ENCODE results near the gene ADPRH. TPM values are rescaled to one million over a fixed set of nuclear protein-coding genes. Genes with fewer than 3 reads are reported as not detected.
A peak's percentile ranks its signal among the peaks of the same experiment; 100 is the strongest.

Gene ADPRH
- total RNA-seq, 1 experiment from 2014 or later: 3.6 TPM

GRCh38 chr3:119624002-119624720, 44.9 kb downstream of the ADPRH start:
- peaks cover 5% of the 10 kb centered on the region; the same call in 1 of the 2 replicates for H3K9me3 Mint-ChIP-seq
- no peak overlapping the region for H3K4me3 Mint-ChIP-seq
- TF ChIP-seq, protein P1, sequence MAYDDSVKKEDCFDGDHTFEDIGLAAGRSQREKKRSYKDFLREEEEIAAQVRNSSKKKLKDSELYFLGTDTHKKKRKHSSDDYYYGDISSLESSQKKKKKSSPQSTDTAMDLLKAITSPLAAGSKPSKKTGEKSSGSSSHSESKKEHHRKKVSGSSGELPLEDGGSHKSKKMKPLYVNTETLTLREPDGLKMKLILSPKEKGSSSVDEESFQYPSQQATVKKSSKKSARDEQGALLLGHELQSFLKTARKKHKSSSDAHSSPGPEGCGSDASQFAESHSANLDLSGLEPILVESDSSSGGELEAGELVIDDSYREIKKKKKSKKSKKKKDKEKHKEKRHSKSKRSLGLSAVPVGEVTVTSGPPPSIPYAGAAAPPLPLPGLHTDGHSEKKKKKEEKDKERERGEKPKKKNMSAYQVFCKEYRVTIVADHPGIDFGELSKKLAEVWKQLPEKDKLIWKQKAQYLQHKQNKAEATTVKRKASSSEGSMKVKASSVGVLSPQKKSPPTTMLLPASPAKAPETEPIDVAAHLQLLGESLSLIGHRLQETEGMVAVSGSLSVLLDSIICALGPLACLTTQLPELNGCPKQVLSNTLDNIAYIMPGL (CRISPR knock-in tag; IDR thresholded peaks at IDR 0.05): no peak
- TF ChIP-seq CREB1 (CRISPR knock-in tag; IDR thresholded peaks at IDR 0.05) (no peak), ZNF232 (CRISPR knock-in tag; IDR thresholded peaks at IDR 0.05) (no peak), ZNF281 (CRISPR knock-in tag; IDR thresholded peaks at IDR 0.05) (no peak), NR1H2 (CRISPR knock-in tag; IDR thresholded peaks at IDR 0.05) (no peak), ZNF396 (CRISPR knock-in tag; IDR thresholded peaks at IDR 0.05; ENCODE audit: borderline replicate concordance) (no peak)
- TF ChIP-seq, protein P2, sequence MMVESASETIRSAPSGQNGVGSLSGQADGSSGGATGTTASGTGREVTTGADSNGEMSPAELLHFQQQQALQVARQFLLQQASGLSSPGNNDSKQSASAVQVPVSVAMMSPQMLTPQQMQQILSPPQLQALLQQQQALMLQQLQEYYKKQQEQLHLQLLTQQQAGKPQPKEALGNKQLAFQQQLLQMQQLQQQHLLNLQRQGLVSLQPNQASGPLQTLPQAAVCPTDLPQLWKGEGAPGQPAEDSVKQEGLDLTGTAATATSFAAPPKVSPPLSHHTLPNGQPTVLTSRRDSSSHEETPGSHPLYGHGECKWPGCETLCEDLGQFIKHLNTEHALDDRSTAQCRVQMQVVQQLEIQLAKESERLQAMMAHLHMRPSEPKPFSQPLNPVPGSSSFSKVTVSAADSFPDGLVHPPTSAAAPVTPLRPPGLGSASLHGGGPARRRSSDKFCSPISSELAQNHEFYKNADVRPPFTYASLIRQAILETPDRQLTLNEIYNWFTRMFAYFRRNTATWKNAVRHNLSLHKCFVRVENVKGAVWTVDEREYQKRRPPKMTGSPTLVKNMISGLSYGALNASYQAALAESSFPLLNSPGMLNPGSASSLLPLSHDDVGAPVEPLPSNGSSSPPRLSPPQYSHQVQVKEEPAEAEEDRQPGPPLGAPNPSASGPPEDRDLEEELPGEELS (CRISPR knock-in tag; IDR thresholded peaks at IDR 0.05): no peak
- no peaks in the 10 kb centered on the region; the same call in none of the 2 replicates for H3K27me3 Mint-ChIP-seq (ENCODE audit: low read depth)
- H3K36me3 Mint-ChIP-seq: no peaks in the 10 kb centered on the region; the same call in 1 of the 2 replicates
- peaks cover 20% of the 10 kb centered on the region for H3K4me1 Mint-ChIP-seq
- POLR2A ChIA-PET: no interaction called here
- DNase-seq (ENCODE audit: low spot score): no peak
- ATAC-seq: no peak
- no peak overlapping the region for H3K27ac Mint-ChIP-seq
- CTCF ChIA-PET: no interaction called here

- H3K4me3 Mint-ChIP-seq: no peak overlapping the region
- ATAC-seq (peak; percentile 29), DNase-seq (ENCODE audit: low spot score) (no peak)
- H3K27me3 Mint-ChIP-seq (ENCODE audit: low read depth): no peaks in the 10 kb centered on the region; the same call in 1 of the 2 replicates
- ChIA-PET POLR2A (no interaction called here), CTCF (no interaction called here)
- peaks cover 5% of the 10 kb centered on the region; the same call in 1 of the 2 replicates for H3K9me3 Mint-ChIP-seq
- no peaks in the 10 kb centered on the region; the same call in 1 of the 2 replicates for H3K36me3 Mint-ChIP-seq
- TF ChIP-seq TCF7 (CRISPR knock-in tag; IDR thresholded peaks at IDR 0.05; ENCODE audit: low read depth) (no peak), ZNF396 (CRISPR knock-in tag; IDR thresholded peaks at IDR 0.05; ENCODE audit: borderline replicate concordance) (no peak)
- no peak overlapping the region for H3K27ac Mint-ChIP-seq
- peaks cover 20% of the 10 kb centered on the region for H3K4me1 Mint-ChIP-seq
These were observed 46.3 kb downstream of the ADPRH start for GRCh38 chr3:119625451-119626153.

GRCh38 chr3:119626196-119626595, 46.9 kb downstream of the ADPRH start:
- ATAC-seq (no peak), DNase-seq (ENCODE audit: low spot score) (no peak)
- peaks cover 20% of the 10 kb centered on the region for H3K4me1 Mint-ChIP-seq
- no peak overlapping the region for H3K4me3 Mint-ChIP-seq
- H3K36me3 Mint-ChIP-seq: no peaks in the 10 kb centered on the region; the same call in 1 of the 2 replicates
- no peaks in the 10 kb centered on the region; the same call in 1 of the 2 replicates for H3K27me3 Mint-ChIP-seq (ENCODE audit: low read depth)
- peaks cover 5% of the 10 kb centered on the region; the same call in 1 of the 2 replicates for H3K9me3 Mint-ChIP-seq
- H3K27ac Mint-ChIP-seq: no peak overlapping the region
- ChIA-PET CTCF (interaction anchor here (0.9 kb wide), 1 partner anchor 10 kb away, joined by 3 read pairs; no protein-coding TSS in a partner anchor), POLR2A (no interaction called here)
- TF ChIP-seq ZNF281 (CRISPR knock-in tag; IDR thresholded peaks at IDR 0.05): no peak
- TF ChIP-seq ERG (CRISPR knock-in tag; IDR thresholded peaks at IDR 0.05): no peak
- TF ChIP-seq ZSCAN18 (CRISPR knock-in tag; IDR thresholded peaks at IDR 0.05): no peak
- no peak for TF ChIP-seq JAZF1 (CRISPR knock-in tag; IDR thresholded peaks at IDR 0.05)
- no peak for TF ChIP-seq PRDM15 (CRISPR knock-in tag; IDR thresholded peaks at IDR 0.05)
